ENCODE measurements around the gene U2AF2. TPM values are rescaled to one million over a fixed set of nuclear protein-coding genes. Genes with fewer than 3 reads are reported as not detected.
A peak's percentile ranks its signal among the peaks of the same experiment; 100 is the strongest.

U2AF2 gene
- total and polyA plus RNA-seq, 9 of the 15 experiments (the other 6 are each of a cell fraction or from before 2014, with no cell fraction given) = 3.0 to 331 (median 157) TPM

DNA sequence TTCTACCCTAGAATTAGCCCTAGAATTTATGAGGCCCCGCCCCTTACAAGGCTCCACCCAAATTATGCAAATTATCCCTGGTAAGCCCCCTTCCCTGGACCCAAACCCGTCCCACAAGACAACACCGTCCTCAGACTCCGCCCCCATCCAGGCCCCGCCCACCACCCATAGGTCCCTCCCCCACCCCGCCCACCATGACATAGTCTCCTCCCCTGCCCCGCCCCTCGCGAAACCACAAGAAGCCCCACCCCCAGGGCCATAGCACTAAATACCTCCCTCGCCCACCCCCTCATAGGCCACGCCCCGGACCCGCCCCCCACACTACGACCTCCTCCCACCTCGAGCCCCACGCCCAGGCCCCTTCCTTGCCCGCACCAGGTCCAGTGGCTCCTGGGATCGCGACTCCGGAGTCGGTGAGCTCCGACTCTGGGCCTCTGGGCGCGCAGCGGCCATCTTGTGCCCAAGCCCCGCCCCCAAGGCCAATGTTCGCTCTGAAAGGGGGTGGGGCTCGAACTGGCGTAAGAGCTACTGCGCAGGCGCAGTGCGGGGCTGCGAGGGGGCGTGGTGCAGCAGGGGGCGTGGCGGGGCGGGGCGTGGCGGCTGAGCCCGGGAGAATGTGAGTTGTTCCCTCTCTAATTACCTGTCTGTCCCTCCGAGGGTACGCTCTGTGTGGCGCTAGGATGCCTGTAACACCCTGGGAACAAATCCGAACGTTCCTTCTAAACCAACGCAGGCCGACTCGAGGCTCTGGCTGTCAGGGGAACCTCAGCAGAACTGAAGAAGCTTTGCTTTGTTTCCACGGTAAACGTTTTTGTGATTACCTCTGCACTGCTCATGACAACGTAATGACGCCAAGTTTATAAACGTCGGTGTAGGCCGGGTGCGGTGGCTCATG, 30.5 kb upstream of the U2AF2 start, which contains the start of gene ZNF784 (continued):
- TF ChIP-seq, protein P1, sequence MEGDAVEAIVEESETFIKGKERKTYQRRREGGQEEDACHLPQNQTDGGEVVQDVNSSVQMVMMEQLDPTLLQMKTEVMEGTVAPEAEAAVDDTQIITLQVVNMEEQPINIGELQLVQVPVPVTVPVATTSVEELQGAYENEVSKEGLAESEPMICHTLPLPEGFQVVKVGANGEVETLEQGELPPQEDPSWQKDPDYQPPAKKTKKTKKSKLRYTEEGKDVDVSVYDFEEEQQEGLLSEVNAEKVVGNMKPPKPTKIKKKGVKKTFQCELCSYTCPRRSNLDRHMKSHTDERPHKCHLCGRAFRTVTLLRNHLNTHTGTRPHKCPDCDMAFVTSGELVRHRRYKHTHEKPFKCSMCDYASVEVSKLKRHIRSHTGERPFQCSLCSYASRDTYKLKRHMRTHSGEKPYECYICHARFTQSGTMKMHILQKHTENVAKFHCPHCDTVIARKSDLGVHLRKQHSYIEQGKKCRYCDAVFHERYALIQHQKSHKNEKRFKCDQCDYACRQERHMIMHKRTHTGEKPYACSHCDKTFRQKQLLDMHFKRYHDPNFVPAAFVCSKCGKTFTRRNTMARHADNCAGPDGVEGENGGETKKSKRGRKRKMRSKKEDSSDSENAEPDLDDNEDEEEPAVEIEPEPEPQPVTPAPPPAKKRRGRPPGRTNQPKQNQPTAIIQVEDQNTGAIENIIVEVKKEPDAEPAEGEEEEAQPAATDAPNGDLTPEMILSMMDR (IDR thresholded peaks at IDR 0.05 in 2 of 3, conservative IDR thresholded peaks at IDR 0.05 in 1 of 3; ENCODE audit: insufficient read depth in 2 of 3, low read depth in 1 of 3, low read length in 3 of 3) = peak in 1 of 3 experiments; percentile 2; a peak in 2 of 6 replicates
- TF ChIP-seq, protein P2, sequence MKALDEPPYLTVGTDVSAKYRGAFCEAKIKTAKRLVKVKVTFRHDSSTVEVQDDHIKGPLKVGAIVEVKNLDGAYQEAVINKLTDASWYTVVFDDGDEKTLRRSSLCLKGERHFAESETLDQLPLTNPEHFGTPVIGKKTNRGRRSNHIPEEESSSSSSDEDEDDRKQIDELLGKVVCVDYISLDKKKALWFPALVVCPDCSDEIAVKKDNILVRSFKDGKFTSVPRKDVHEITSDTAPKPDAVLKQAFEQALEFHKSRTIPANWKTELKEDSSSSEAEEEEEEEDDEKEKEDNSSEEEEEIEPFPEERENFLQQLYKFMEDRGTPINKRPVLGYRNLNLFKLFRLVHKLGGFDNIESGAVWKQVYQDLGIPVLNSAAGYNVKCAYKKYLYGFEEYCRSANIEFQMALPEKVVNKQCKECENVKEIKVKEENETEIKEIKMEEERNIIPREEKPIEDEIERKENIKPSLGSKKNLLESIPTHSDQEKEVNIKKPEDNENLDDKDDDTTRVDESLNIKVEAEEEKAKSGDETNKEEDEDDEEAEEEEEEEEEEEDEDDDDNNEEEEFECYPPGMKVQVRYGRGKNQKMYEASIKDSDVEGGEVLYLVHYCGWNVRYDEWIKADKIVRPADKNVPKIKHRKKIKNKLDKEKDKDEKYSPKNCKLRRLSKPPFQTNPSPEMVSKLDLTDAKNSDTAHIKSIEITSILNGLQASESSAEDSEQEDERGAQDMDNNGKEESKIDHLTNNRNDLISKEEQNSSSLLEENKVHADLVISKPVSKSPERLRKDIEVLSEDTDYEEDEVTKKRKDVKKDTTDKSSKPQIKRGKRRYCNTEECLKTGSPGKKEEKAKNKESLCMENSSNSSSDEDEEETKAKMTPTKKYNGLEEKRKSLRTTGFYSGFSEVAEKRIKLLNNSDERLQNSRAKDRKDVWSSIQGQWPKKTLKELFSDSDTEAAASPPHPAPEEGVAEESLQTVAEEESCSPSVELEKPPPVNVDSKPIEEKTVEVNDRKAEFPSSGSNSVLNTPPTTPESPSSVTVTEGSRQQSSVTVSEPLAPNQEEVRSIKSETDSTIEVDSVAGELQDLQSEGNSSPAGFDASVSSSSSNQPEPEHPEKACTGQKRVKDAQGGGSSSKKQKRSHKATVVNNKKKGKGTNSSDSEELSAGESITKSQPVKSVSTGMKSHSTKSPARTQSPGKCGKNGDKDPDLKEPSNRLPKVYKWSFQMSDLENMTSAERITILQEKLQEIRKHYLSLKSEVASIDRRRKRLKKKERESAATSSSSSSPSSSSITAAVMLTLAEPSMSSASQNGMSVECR (CRISPR knock-in tag; IDR thresholded peaks at IDR 0.05) = peak; percentile 72
- TF ChIP-seq SMARCE1 (IDR thresholded peaks at IDR 0.05) = peak; percentile 17; the same call in 1 of the 2 replicates
- TF ChIP-seq MTA3 (IDR thresholded peaks at IDR 0.05; ENCODE audit: borderline replicate concordance) = 0 out of 2 replicates have a peak, but pooled peaks have one; percentile 45
- TF ChIP-seq, protein P3, sequence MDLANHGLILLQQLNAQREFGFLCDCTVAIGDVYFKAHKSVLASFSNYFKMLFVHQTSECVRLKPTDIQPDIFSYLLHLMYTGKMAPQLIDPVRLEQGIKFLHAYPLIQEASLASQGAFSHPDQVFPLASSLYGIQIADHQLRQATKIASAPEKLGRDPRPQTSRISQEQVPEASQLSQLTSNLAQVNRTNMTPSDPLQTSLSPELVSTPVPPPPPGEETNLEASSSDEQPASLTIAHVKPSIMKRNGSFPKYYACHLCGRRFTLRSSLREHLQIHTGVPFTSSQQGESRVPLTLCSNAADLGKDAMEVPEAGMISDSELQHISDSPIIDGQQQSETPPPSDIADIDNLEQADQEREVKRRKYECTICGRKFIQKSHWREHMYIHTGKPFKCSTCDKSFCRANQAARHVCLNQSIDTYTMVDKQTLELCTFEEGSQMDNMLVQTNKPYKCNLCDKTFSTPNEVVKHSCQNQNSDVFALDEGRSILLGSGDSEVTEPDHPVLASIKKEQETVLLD (IDR thresholded peaks at IDR 0.05) = peak; percentile 97
- TF ChIP-seq POLR2B (IDR thresholded peaks at IDR 0.05; ENCODE audit: low read depth, partially characterized antibody) = peak; percentile 89
- TF ChIP-seq FUS (optimal IDR thresholded peaks at IDR 0.05; ENCODE audit: low read depth, low read length) = no peak
- peak; percentile 84 for TF ChIP-seq TAF9B (IDR thresholded peaks at IDR 0.05; ENCODE audit: partially characterized antibody)
- peak; percentile 65 for TF ChIP-seq EGR1 (conservative IDR thresholded peaks at IDR 0.05)
- peak; percentile 34 for TF ChIP-seq HCFC1 (IDR thresholded peaks at IDR 0.05; ENCODE audit: low read depth, low read length)
- TF ChIP-seq TBL1XR1 (IDR thresholded peaks at IDR 0.05; ENCODE audit: low read length in 2 of 2) = peak in 1 of 2 experiments; percentile 51; a peak in 1 of 4 replicates
- peak; percentile 46; the same call in 1 of the 2 replicates for TF ChIP-seq MXI1 (IDR thresholded peaks at IDR 0.05; ENCODE audit: low read depth, low read length)
- TF ChIP-seq BRD9 (IDR thresholded peaks at IDR 0.05; ENCODE audit: low read depth, partially characterized antibody) = no peak
- TF ChIP-seq, protein P4, sequence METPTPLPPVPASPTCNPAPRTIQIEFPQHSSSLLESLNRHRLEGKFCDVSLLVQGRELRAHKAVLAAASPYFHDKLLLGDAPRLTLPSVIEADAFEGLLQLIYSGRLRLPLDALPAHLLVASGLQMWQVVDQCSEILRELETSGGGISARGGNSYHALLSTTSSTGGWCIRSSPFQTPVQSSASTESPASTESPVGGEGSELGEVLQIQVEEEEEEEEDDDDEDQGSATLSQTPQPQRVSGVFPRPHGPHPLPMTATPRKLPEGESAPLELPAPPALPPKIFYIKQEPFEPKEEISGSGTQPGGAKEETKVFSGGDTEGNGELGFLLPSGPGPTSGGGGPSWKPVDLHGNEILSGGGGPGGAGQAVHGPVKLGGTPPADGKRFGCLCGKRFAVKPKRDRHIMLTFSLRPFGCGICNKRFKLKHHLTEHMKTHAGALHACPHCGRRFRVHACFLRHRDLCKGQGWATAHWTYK (CRISPR knock-in tag; IDR thresholded peaks at IDR 0.05) = no peak
- TF ChIP-seq, protein P5, sequence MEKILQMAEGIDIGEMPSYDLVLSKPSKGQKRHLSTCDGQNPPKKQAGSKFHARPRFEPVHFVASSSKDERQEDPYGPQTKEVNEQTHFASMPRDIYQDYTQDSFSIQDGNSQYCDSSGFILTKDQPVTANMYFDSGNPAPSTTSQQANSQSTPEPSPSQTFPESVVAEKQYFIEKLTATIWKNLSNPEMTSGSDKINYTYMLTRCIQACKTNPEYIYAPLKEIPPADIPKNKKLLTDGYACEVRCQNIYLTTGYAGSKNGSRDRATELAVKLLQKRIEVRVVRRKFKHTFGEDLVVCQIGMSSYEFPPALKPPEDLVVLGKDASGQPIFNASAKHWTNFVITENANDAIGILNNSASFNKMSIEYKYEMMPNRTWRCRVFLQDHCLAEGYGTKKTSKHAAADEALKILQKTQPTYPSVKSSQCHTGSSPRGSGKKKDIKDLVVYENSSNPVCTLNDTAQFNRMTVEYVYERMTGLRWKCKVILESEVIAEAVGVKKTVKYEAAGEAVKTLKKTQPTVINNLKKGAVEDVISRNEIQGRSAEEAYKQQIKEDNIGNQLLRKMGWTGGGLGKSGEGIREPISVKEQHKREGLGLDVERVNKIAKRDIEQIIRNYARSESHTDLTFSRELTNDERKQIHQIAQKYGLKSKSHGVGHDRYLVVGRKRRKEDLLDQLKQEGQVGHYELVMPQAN (IDR thresholded peaks at IDR 0.05; ENCODE audit: borderline replicate concordance) = peak; percentile 31; the same call in 1 of the 2 replicates

Data from K562 (cell line).